SU-DHL-6 (cell line): Measurements from ENCODE around the gene IRAK2.

ENCODE experiments used
- EZH2phosphoT487 ChIP-seq: fragments of 200-600 bp; sonication (generic), shearing (Covaris generic); conservative IDR thresholded peaks from 2 replicates; pipeline ENCODE4 v1.6.1; 2018; ENCODE audit warnings: mild to moderate bottlenecking, antibody characterized with exemption, low read length, moderate library complexity, mixed read lengths
- TF ChIP-seq, protein P1 (sequence below): fragments of 200-600 bp; sonication (generic); IDR thresholded peaks from one replicate; pipeline ENCODE4 v1.5.1; 2017; ENCODE audit warnings: antibody characterized with exemption, mild to moderate bottlenecking, low read length, moderate library complexity; ENCODE audit not compliant: insufficient read depth, poor library complexity, severe bottlenecking

- TF ChIP-seq EZH2phosphoT487: no peak
- TF ChIP-seq, protein P1, sequence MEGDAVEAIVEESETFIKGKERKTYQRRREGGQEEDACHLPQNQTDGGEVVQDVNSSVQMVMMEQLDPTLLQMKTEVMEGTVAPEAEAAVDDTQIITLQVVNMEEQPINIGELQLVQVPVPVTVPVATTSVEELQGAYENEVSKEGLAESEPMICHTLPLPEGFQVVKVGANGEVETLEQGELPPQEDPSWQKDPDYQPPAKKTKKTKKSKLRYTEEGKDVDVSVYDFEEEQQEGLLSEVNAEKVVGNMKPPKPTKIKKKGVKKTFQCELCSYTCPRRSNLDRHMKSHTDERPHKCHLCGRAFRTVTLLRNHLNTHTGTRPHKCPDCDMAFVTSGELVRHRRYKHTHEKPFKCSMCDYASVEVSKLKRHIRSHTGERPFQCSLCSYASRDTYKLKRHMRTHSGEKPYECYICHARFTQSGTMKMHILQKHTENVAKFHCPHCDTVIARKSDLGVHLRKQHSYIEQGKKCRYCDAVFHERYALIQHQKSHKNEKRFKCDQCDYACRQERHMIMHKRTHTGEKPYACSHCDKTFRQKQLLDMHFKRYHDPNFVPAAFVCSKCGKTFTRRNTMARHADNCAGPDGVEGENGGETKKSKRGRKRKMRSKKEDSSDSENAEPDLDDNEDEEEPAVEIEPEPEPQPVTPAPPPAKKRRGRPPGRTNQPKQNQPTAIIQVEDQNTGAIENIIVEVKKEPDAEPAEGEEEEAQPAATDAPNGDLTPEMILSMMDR: no peak
Observed at GRCh38 chr3:10173095-10173925, 8.6 kb downstream of the IRAK2 start.
